DND-41 (cell line): ENCODE measurements around the gene ZNF581.

ENCODE experiments used
- CTCF ChIP-seq: IDR thresholded peaks from 2 replicates; pipeline ENCODE4 v1.5.1; 2012; ENCODE audit warnings: borderline replicate concordance, low read length, moderate library complexity, mild to moderate bottlenecking; ENCODE audit not compliant: poor library complexity, severe bottlenecking; ENCODE audit errors: extremely low read depth
- EZH2 ChIP-seq: IDR thresholded peaks from 3 replicates; pipeline ENCODE4 v1.6.1; 2012; ENCODE audit warnings: borderline replicate concordance, low read depth, mild to moderate bottlenecking, moderate library complexity, low read length, inconsistent platforms; ENCODE audit not compliant: severe bottlenecking

GRCh38 chr19:55651236-55651635 is 7.8 kb downstream of the ZNF581 start:
- TF ChIP-seq CTCF (no peak), EZH2 (no peak)
